Stimulated activated CD8-positive, alpha-beta memory T cell treated with anti-CD3 and anti-CD28 coated beads, Interleukin-7, amount 100 ng/mL, for 48 hours (primary cell): ENCODE data around the gene REXO4.
A peak's percentile ranks its signal among the peaks of the same experiment; 100 is the strongest.

Experiments
- DNase-seq, 2 donors: peaks; one replicate each; pipeline ENCODE4 v3.0.0-alpha.2; 2020; ENCODE audit warnings: low read depth in 1 of 2; ENCODE audit errors: extremely low read depth in 1 of 2

The REXO4 gene

GRCh38 chr9:133371261-133371711, 46.5 kb downstream of the REXO4 start:
- DNase-seq = peak in 1 of 2 donors; percentile 83

- no peak for DNase-seq
Observed at GRCh38 chr9:133370685-133371084, 47.1 kb downstream of the REXO4 start.

GRCh38 chr9:133369933-133370332, 47.9 kb downstream of the REXO4 start:
- no peak for DNase-seq

GRCh38 chr9:133369422-133369821, 48.4 kb downstream of the REXO4 start:
- DNase-seq = no peak

GRCh38 chr9:133368249-133368881, 49.4 kb downstream of the REXO4 start:
- no peak for DNase-seq

GRCh38 chr9:133367778-133368177, 50.0 kb downstream of the REXO4 start:
- DNase-seq = no peak

GRCh38 chr9:133367221-133367620, 50.6 kb downstream of the REXO4 start:
- DNase-seq = no peak

GRCh38 chr9:133366435-133366834, 51.4 kb downstream of the REXO4 start:
- DNase-seq = no peak

- no peak for DNase-seq
Observed at GRCh38 chr9:133362359-133363044, 55.3 kb downstream of the REXO4 start.

- DNase-seq = no peak
Observed at GRCh38 chr9:133361507-133362092, 56.2 kb downstream of the REXO4 start.

- no peak for DNase-seq
Observed at GRCh38 chr9:133360400-133361393, 57.1 kb downstream of the REXO4 start.

GRCh38 chr9:133359399-133360175, 58.2 kb downstream of the REXO4 start:
- no peak for DNase-seq

GRCh38 chr9:133357656-133358055, 60.2 kb downstream of the REXO4 start:
- no peak for DNase-seq

GRCh38 chr9:133356391-133357091, 61.3 kb downstream of the REXO4 start, which contains the start of the genes SURF1 and SURF2:
Gene SURF1 (minus strand): TSS chr9:133356487. CDS start chr9:133356453, 34 bp downstream.
Gene SURF2 (plus strand): TSS chr9:133356550. CDS start chr9:133356593, 43 bp downstream.
- DNase-seq = peak; percentile 83 to 84
